WTC11 (cell line): ENCODE measurements around the gene PTPN2. TPM values are rescaled to one million over a fixed set of nuclear protein-coding genes. Genes with fewer than 3 reads are reported as not detected.

Experiments
- ATAC-seq: fragments of 200-7000 bp; cut with Tn5 transposase; 2 replicates; pipeline ENCODE4 v1.10.0; 2021; ENCODE audit warnings: mild to moderate bottlenecking, moderate library complexity
- CTCF ChIA-PET: fragments of 300-600 bp; sonication (Branson Sonifier 250); formaldehyde crosslinking; loops from one replicate; lab custom pipeline; 2021; ENCODE audit warnings: antibody characterized with exemption; lab: Charles Lee
- POLR2A ChIA-PET: fragments of 350-600 bp; sonication (Branson Sonifier 250); formaldehyde crosslinking; loops from one replicate; lab custom pipeline; 2021; ENCODE audit warnings: antibody characterized with exemption; lab: Charles Lee
- DNase-seq: peaks from one replicate; pipeline ENCODE4 v3.0.0; 2021; ENCODE audit warnings: low spot score
- H3K27ac Mint-ChIP-seq: 2 replicates; pipeline ENCODE4 v1.8.0; 2021; ENCODE audit warnings: mixed read lengths
- H3K27me3 Mint-ChIP-seq: 2 replicates; pipeline ENCODE4 v1.8.0; 2021; ENCODE audit warnings: low read depth, mild to moderate bottlenecking, moderate library complexity, mixed read lengths
- H3K36me3 Mint-ChIP-seq: 2 replicates; pipeline ENCODE4 v1.8.0; 2021; ENCODE audit warnings: mixed read lengths
- H3K4me1 Mint-ChIP-seq: 2 replicates; pipeline ENCODE4 v1.8.0; 2022; ENCODE audit warnings: mixed read lengths
- H3K4me3 Mint-ChIP-seq: 2 replicates; pipeline ENCODE4 v1.8.0; 2021; ENCODE audit warnings: mild to moderate bottlenecking, moderate library complexity, mixed read lengths
- H3K9me3 Mint-ChIP-seq: 2 replicates; pipeline ENCODE4 v1.8.0; 2021; ENCODE audit warnings: mixed read lengths
- ATF1 ChIP-seq: sonication (generic); formaldehyde crosslinking; IDR thresholded peaks from 2 replicates; pipeline ENCODE4 v1.8.1; 2023; ENCODE audit warnings: mild to moderate bottlenecking, moderate library complexity, missing genetic modification reagents
- EMX1 ChIP-seq: fragments of 250-450 bp; sonication (Bioruptor Pico); IDR thresholded peaks from 2 replicates; pipeline ENCODE4 v1.8.0; 2021; ENCODE audit warnings: mild to moderate bottlenecking
- FOXP1 ChIP-seq: sonication (generic); formaldehyde crosslinking; IDR thresholded peaks from 2 replicates; pipeline ENCODE4 v1.8.0; 2022; ENCODE audit warnings: missing genetic modification reagents, mild to moderate bottlenecking, moderate library complexity, borderline replicate concordance
- JAZF1 ChIP-seq: fragments of 250-450 bp; sonication (Bioruptor Pico); IDR thresholded peaks from 2 replicates; pipeline ENCODE4 v1.9.0; 2021; ENCODE audit warnings: moderate library complexity, mild to moderate bottlenecking, inconsistent platforms
- MXD4 ChIP-seq: fragments of 250-450 bp; sonication (Bioruptor Pico); IDR thresholded peaks from 2 replicates; pipeline ENCODE4 v1.8.0; 2021; ENCODE audit warnings: mild to moderate bottlenecking, moderate library complexity, borderline replicate concordance
- MYBL2 ChIP-seq: sonication (generic); formaldehyde crosslinking; IDR thresholded peaks from 2 replicates; pipeline ENCODE4 v1.8.1; 2023; ENCODE audit warnings: mild to moderate bottlenecking, moderate library complexity, missing genetic modification reagents
- NR2C2 ChIP-seq: sonication (generic); formaldehyde crosslinking; IDR thresholded peaks from 2 replicates; pipeline ENCODE4 v1.8.0; 2022; ENCODE audit warnings: mild to moderate bottlenecking, missing genetic modification reagents
- RELA ChIP-seq: sonication (generic); formaldehyde crosslinking; IDR thresholded peaks from 2 replicates; pipeline ENCODE4 v1.8.1; 2022; ENCODE audit warnings: missing genetic modification reagents, mild to moderate bottlenecking, borderline replicate concordance
- RORB ChIP-seq: fragments of 250-450 bp; sonication (Bioruptor Pico); IDR thresholded peaks from 2 replicates; pipeline ENCODE4 v1.9.0; 2021; ENCODE audit warnings: mild to moderate bottlenecking
- SMAD4 ChIP-seq: sonication (generic); formaldehyde crosslinking; IDR thresholded peaks from 2 replicates; pipeline ENCODE4 v1.8.0; 2022; ENCODE audit warnings: mild to moderate bottlenecking, missing genetic modification reagents
- TCF7 ChIP-seq: sonication (generic); formaldehyde crosslinking; IDR thresholded peaks from 2 replicates; pipeline ENCODE4 v1.8.0; 2022; ENCODE audit warnings: mild to moderate bottlenecking, low read depth, missing genetic modification reagents, moderate library complexity
- ZNF121 ChIP-seq: sonication (generic); formaldehyde crosslinking; IDR thresholded peaks from 2 replicates; pipeline ENCODE4 v1.8.0; 2023; ENCODE audit warnings: missing genetic modification reagents
- ZNF219 ChIP-seq: sonication (generic); formaldehyde crosslinking; IDR thresholded peaks from 2 replicates; pipeline ENCODE4 v1.8.0; 2023; ENCODE audit warnings: missing genetic modification reagents, mild to moderate bottlenecking, borderline replicate concordance
- ZNF263 ChIP-seq: sonication (generic); formaldehyde crosslinking; IDR thresholded peaks from 2 replicates; pipeline ENCODE4 v1.8.1; 2022; ENCODE audit warnings: low read depth, mild to moderate bottlenecking, moderate library complexity, missing genetic modification reagents
- ZNF671 ChIP-seq: fragments of 250-450 bp; sonication (Bioruptor Pico); IDR thresholded peaks from 2 replicates; pipeline ENCODE4 v1.8.0; 2021; ENCODE audit warnings: mild to moderate bottlenecking
- total RNA-seq: library from RNA; stranded (reverse); gene quantifications from 3 replicates; pipeline ENCODE4 v1.2.3, GENCODE V29; 2021
- TF ChIP-seq, protein P1 (sequence below): fragments of 250-450 bp; sonication (Bioruptor Pico); IDR thresholded peaks from 2 replicates; pipeline ENCODE4 v2.1.2; 2022; ENCODE audit warnings: mild to moderate bottlenecking, moderate library complexity
- TF ChIP-seq, protein P2 (sequence below): fragments of 250-450 bp; sonication (Bioruptor Pico); IDR thresholded peaks from 2 replicates; pipeline ENCODE4 v1.9.0; 2021; ENCODE audit warnings: mild to moderate bottlenecking, borderline replicate concordance
- TF ChIP-seq, protein P3 (sequence below): sonication (generic); formaldehyde crosslinking; IDR thresholded peaks from 2 replicates; pipeline ENCODE4 v1.8.1; 2023; ENCODE audit warnings: mild to moderate bottlenecking, missing genetic modification reagents

PTPN2 gene
- total RNA-seq, 1 experiment from 2014 or later, result 37.7 TPM

DNA sequence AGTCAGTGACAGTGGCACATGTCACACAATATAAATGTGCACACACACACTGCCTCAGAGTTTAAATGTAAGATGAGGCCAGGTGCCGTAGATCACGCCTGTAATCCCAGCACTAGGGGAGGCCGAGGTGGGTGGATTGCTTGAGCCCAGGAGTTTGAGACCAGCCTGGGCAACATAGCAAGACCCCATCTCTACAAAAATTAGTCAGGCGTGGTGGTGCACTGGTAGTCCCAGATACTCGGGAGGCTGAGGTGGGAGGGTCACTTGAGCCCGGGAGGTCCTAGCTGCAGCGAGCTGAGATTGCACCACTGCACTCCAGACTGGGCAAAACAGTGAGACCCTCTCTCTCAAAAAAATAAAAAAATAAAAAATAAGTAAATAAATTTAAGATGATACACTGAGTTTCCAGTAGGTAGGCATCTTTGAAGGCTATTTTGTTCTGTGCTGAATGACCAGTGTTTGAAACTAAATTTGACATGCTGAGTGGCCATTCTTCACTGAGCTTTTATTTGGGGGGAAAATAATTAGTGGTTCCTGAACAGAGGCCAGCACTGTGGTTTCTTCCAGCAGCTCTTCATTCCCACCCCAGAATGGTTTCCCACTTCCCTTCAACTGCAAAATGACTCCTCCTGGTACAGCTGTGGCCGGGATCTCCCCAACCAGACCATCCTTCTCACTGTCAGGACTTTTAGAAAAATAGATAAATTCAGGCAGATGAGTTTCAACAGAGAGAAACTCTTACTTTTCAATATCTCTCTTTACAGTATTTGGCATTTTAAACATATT is 136.3 kb downstream of the PTPN2 start:
- Mint-ChIP-seq H3K9me3 (no peaks in the 10 kb centered on the region), H3K27me3 (no peaks in the 10 kb centered on the region), H3K4me1 (no peaks in the 10 kb centered on the region), H3K4me3 (no peak overlapping the region), H3K36me3 (no peaks in the 10 kb centered on the region), H3K27ac (no peak overlapping the region)
- DNase-seq (no peak), ATAC-seq (no peak)
- peak; percentile 35; the same call in 1 of the 2 replicates for TF ChIP-seq ZNF121 (CRISPR knock-in tag)
- TF ChIP-seq RELA (CRISPR knock-in tag), result no peak
- TF ChIP-seq FOXP1, result no peak
- TF ChIP-seq, protein P1, sequence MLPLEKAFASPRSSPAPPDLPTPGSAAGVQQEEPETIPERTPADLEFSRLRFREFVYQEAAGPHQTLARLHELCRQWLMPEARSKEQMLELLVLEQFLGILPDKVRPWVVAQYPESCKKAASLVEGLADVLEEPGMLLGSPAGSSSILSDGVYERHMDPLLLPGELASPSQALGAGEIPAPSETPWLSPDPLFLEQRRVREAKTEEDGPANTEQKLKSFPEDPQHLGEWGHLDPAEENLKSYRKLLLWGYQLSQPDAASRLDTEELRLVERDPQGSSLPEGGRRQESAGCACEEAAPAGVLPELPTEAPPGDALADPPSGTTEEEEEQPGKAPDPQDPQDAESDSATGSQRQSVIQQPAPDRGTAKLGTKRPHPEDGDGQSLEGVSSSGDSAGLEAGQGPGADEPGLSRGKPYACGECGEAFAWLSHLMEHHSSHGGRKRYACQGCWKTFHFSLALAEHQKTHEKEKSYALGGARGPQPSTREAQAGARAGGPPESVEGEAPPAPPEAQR (CRISPR knock-in tag), result no peak
- TF ChIP-seq, protein P2, sequence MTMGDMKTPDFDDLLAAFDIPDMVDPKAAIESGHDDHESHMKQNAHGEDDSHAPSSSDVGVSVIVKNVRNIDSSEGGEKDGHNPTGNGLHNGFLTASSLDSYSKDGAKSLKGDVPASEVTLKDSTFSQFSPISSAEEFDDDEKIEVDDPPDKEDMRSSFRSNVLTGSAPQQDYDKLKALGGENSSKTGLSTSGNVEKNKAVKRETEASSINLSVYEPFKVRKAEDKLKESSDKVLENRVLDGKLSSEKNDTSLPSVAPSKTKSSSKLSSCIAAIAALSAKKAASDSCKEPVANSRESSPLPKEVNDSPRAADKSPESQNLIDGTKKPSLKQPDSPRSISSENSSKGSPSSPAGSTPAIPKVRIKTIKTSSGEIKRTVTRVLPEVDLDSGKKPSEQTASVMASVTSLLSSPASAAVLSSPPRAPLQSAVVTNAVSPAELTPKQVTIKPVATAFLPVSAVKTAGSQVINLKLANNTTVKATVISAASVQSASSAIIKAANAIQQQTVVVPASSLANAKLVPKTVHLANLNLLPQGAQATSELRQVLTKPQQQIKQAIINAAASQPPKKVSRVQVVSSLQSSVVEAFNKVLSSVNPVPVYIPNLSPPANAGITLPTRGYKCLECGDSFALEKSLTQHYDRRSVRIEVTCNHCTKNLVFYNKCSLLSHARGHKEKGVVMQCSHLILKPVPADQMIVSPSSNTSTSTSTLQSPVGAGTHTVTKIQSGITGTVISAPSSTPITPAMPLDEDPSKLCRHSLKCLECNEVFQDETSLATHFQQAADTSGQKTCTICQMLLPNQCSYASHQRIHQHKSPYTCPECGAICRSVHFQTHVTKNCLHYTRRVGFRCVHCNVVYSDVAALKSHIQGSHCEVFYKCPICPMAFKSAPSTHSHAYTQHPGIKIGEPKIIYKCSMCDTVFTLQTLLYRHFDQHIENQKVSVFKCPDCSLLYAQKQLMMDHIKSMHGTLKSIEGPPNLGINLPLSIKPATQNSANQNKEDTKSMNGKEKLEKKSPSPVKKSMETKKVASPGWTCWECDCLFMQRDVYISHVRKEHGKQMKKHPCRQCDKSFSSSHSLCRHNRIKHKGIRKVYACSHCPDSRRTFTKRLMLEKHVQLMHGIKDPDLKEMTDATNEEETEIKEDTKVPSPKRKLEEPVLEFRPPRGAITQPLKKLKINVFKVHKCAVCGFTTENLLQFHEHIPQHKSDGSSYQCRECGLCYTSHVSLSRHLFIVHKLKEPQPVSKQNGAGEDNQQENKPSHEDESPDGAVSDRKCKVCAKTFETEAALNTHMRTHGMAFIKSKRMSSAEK (CRISPR knock-in tag), result no peak
- ChIA-PET POLR2A (no interaction called here), CTCF (interaction anchor here (1.4 kb wide), 1 partner anchor 19 kb away, joined by 5 read pairs; no protein-coding TSS in a partner anchor)

DNA sequence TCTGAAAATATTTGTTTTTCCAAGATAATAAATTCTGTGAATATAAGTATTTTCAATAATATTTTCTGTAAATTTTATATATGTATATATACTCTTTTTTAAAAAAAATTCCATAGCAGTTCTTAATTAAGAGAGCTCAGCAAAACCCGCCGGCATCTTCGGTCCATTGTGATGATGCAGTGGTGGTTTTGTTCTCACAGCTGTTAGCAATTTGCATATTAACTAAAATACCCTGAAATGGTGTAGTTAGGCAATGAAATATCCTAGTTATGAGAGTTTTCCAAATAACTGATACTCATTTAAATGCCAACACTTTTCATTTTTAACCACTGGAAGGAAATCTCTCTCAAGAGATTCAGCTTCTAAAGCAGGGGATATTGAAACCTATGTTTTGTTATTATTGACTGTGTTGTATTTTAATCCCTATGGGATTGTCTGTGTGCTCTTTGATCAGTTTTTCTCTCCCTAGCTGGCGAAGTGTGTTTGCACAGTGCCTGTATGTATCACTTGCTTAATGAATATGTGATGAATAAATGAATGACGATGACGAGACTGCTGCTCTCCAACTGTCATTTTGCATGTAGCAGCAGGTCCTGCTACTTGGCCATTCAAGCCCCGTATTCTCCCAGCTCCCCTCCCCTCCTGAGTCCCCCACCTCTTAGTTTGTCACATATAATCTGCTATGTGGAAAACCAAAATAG is 138.8 kb downstream of the PTPN2 start:
- Mint-ChIP-seq H3K4me1 (no peaks in the 10 kb centered on the region), H3K27me3 (no peaks in the 10 kb centered on the region), H3K27ac (no peak overlapping the region), H3K36me3 (no peaks in the 10 kb centered on the region), H3K9me3 (peaks cover 3% of the 10 kb centered on the region; the same call in 1 of the 2 replicates), H3K4me3 (no peak overlapping the region)
- DNase-seq (no peak), ATAC-seq (no peak)
- POLR2A ChIA-PET, result no interaction called here
- CTCF ChIA-PET, result interaction anchor here (1.1 to 2.7 kb wide), 4 partner anchors 22 to 189 kb away, joined by 3 to 22 read pairs (median 8); no protein-coding TSS in a partner anchor
- TF ChIP-seq, protein P3, sequence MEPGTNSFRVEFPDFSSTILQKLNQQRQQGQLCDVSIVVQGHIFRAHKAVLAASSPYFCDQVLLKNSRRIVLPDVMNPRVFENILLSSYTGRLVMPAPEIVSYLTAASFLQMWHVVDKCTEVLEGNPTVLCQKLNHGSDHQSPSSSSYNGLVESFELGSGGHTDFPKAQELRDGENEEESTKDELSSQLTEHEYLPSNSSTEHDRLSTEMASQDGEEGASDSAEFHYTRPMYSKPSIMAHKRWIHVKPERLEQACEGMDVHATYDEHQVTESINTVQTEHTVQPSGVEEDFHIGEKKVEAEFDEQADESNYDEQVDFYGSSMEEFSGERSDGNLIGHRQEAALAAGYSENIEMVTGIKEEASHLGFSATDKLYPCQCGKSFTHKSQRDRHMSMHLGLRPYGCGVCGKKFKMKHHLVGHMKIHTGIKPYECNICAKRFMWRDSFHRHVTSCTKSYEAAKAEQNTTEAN (CRISPR knock-in tag), result no peak
- TF ChIP-seq JAZF1 (CRISPR knock-in tag), result no peak
- TF ChIP-seq EMX1 (CRISPR knock-in tag), result no peak
- no peak for TF ChIP-seq NR2C2 (CRISPR knock-in tag)

DNA sequence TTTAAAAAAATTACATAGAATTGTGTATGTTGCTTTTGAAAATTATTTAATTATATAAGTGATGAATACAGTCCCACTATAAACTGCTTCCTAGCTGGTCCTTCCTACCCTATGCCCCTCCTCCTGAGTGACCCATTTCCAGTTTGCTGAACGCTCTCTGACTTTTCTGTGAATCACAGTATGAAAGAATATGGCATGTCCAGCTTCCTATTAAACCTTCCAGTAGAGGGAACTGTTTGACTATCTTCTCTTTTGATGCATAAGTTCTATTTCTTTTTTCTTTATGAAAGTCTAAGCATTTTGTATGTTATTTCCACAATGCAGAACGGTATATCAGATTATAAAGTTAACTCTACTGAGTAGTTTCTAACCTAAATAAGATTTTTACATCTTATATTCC is 139.9 kb downstream of the PTPN2 start:
- ChIA-PET POLR2A (interaction anchor here (0.6 kb wide), 1 partner anchor 225 kb away, joined by 3 read pairs; no protein-coding TSS in a partner anchor), CTCF (interaction anchor here (0.6 to 2.7 kb wide), 8 partner anchors 17 to 415 kb away, joined by 4 to 22 read pairs (median 4); no protein-coding TSS in a partner anchor)
- Mint-ChIP-seq H3K9me3 (peaks cover 3% of the 10 kb centered on the region; the same call in 1 of the 2 replicates), H3K4me3 (no peak overlapping the region), H3K36me3 (no peaks in the 10 kb centered on the region), H3K27me3 (no peaks in the 10 kb centered on the region), H3K4me1 (no peaks in the 10 kb centered on the region), H3K27ac (no peak overlapping the region)
- ATAC-seq, result no peak; the same call in 1 of the 2 replicates
- TF ChIP-seq RORB (CRISPR knock-in tag) (no peak), ZNF219 (CRISPR knock-in tag) (no peak), MYBL2 (CRISPR knock-in tag) (no peak), TCF7 (CRISPR knock-in tag) (no peak), MXD4 (CRISPR knock-in tag) (no peak), ATF1 (CRISPR knock-in tag) (no peak), SMAD4 (no peak), ZNF263 (CRISPR knock-in tag) (no peak), ZNF671 (no peak), EMX1 (CRISPR knock-in tag) (no peak)
- TF ChIP-seq, protein P3 (CRISPR knock-in tag), result no peak
- TF ChIP-seq, all 79 proteins: peak for 0
- DNase-seq, result no peak
